CD4-positive, alpha-beta T cell treated with Interleukin-17A for 4 hours (primary cell): ENCODE results near the gene CCDC74B.
"Not testable (repeated sequence)": the region's sequence is repeated elsewhere in the genome, so short reads cannot be mapped to it uniquely, and the experiment has no call there.

Experiments used
- DNase-seq: peaks from one replicate; pipeline ENCODE4 v3.0.0-alpha.2; 2020; ENCODE audit warnings: mixed read lengths

The CCDC74B gene

GRCh38 chr2:130145006-130145414 is at the start of gene CCDC74B:
Gene CCDC74B, minus strand, starts transcription at chr2:130145112. Its CDS starts 116 bp downstream, at chr2:130144996.
- DNase-seq, result peak; percentile 71

GRCh38 chr2:130193824-130194223 is 48.9 kb upstream of the CCDC74B start:
- DNase-seq, result not testable (repeated sequence)

GRCh38 chr2:130192451-130192850 is 47.5 kb upstream of the CCDC74B start:
- not testable (repeated sequence) for DNase-seq

- not testable (repeated sequence) for DNase-seq
Measured at GRCh38 chr2:130191319-130191718, 46.4 kb upstream of the CCDC74B start.

- no peak for DNase-seq
Measured at GRCh38 chr2:130190237-130190636, 45.3 kb upstream of the CCDC74B start.

GRCh38 chr2:130188958-130189357 is 44.0 kb upstream of the CCDC74B start:
- not testable (repeated sequence) for DNase-seq

GRCh38 chr2:130187859-130188792 is 43.2 kb upstream of the CCDC74B start:
- not testable (repeated sequence) for DNase-seq

- DNase-seq, result no peak
Measured at GRCh38 chr2:130187268-130187667, 42.4 kb upstream of the CCDC74B start.

GRCh38 chr2:130186391-130186790 is 41.5 kb upstream of the CCDC74B start:
- DNase-seq, result no peak

GRCh38 chr2:130185896-130186295 is 41.0 kb upstream of the CCDC74B start:
- no peak for DNase-seq

- no peak for DNase-seq
Measured at GRCh38 chr2:130185436-130185835, 40.5 kb upstream of the CCDC74B start.

GRCh38 chr2:130183512-130184373 is 38.8 kb upstream of the CCDC74B start:
- no peak for DNase-seq

GRCh38 chr2:130182826-130183511 is 38.1 kb upstream of the CCDC74B start:
- not testable (repeated sequence) for DNase-seq

GRCh38 chr2:130181880-130182682 is 37.2 kb upstream of the CCDC74B start, which contains the start of gene MZT2B:
Gene MZT2B, plus strand, starts transcription at chr2:130182262. Its CDS starts 21 bp downstream, at chr2:130182283.
- peak; percentile 92 for DNase-seq

- DNase-seq, result peak; percentile 98
Measured at GRCh38 chr2:130181325-130181879, 36.5 kb upstream of the CCDC74B start, which contains the start of gene SMPD4. Gene SMPD4, minus strand, starts transcription at chr2:130181602. Its CDS starts 5,010 bp downstream, at chr2:130176592.

GRCh38 chr2:130180404-130181324 is 35.8 kb upstream of the CCDC74B start:
- DNase-seq, result not testable (repeated sequence)

- not testable (repeated sequence) for DNase-seq
Measured at GRCh38 chr2:130174866-130175265, 30.0 kb upstream of the CCDC74B start.

- no peak for DNase-seq
Measured at GRCh38 chr2:130169896-130170295, 25.0 kb upstream of the CCDC74B start.

- not testable (repeated sequence) for DNase-seq
Measured at GRCh38 chr2:130169163-130169562, 24.3 kb upstream of the CCDC74B start.

- not testable (repeated sequence) for DNase-seq
Measured at GRCh38 chr2:130166611-130167010, 21.7 kb upstream of the CCDC74B start.
